ENCODE results near the gene ZNF565. TPM values are rescaled to one million over a fixed set of nuclear protein-coding genes. Genes with fewer than 3 reads are reported as not detected.

The ZNF565 gene
- 1.6 and 2.1 TPM in 2 replicates for total RNA-seq (2014; rRNA removed; shearing (Covaris generic))
- polyA plus RNA-seq (2016; fragmentation: Nextera tagmentation; extraction: Ambion mirVana), result 2.6 and 3.4 TPM in 2 replicates

DNA sequence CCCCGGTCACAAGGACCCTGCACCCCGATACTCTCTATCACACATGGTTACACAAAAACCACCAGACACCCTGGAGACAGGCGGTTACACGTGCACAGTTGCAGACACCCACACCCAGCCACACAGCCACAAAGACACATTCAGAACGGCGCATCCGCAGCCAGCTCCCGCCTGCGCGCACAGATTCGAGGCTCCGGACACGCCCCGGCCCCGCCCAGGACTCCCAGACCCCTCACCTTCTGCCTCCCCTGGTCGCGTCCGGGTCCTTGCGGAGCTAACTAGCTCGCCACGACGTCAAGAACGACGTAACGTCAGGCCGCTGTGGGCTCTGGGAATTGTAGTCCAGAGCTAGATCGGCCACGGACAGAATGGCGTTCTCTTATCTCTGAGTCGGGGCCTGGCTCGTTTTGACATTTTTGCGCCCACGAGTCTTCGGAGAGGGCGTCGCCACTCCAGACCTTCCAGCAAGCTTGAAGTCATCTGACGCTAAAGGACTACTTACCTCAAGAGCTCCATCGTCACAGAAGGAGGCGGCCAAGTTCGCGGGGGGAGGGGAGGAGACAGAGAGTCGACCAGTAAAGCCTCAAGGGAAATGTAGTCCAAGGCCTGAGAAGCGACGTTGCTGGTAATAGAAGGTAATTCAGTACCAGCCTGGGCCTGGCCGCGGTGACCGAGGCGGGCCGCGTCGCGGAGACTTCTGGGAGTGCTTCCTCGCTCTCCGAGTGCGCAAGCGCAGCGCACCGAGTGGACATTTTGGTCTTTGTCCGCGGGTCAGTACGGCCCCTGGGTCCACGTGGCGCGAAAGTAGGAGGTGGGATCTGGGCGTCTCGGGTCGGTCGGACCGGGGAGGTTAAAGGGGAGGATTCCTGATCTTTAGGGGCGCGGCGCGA, at the start of gene ZNF565, which contains the start of gene ZNF146:
Gene ZNF565, minus strand, starts transcription at position 280 of the 890 bp plus-strand sequence. CDS start 12,680 bp downstream, outside the sequence.
Gene ZNF146, plus strand, starts transcription at position 721 of the 890 bp plus-strand sequence. CDS start 21,335 bp downstream, outside the sequence.
- Histone ChIP-seq H3F3A (ENCODE audit: insufficient read depth) (0 out of 2 replicates have a peak, but pooled peaks cover 6% of the 10 kb centered on the region), H3K4me2 (ENCODE audit: unreplicated experiment) (peak within 1 kb of the TSS; percentile 98), H3K27me3 (replicated peaks; ENCODE audit: insufficient read depth) (no peaks in the 10 kb centered on the region), H3K36me3 (ENCODE audit: low read depth) (peaks cover 7% of the 10 kb centered on the region; the same call in 1 of the 2 replicates), H3K9ac (peak within 1 kb of the TSS; percentile 99), H3K4me1 (ENCODE audit: insufficient read depth) (peaks cover 8% of the 10 kb centered on the region), H3K4me3 (peak within 1 kb of the TSS; percentile 93), H2AFZ (peak within 1 kb of the TSS; percentile 89), H3K79me2 (ENCODE audit: insufficient read depth) (peaks cover 83% of the 10 kb centered on the region), H3K27ac (peak within 1 kb of the TSS; percentile 95), H4K20me1 (ENCODE audit: insufficient read depth) (no peaks in the 10 kb centered on the region; the same call in 1 of the 2 replicates), H3K9me3 (ENCODE audit: low read depth) (no peaks in the 10 kb centered on the region), H3K9me2 (ENCODE audit: insufficient read depth) (no peaks in the 10 kb centered on the region)
- TF ChIP-seq EZH2phosphoT487 (IDR thresholded peaks at IDR 0.05; ENCODE audit: insufficient read depth, low read depth) (no peak), EZH2 (IDR thresholded peaks at IDR 0.05; ENCODE audit: insufficient read depth, poor library complexity, severe bottlenecking) (no peak)
- DNase-seq, result peak; percentile 100
- 0 to 2% methylated on average over 62 to 72 of the region's 73 CpGs for WGBS, 2 experiments (ENCODE audit: low coverage in 1 of 2, low lambda C conversion rate in 2 of 2, missing lambda C conversion rate in 2 of 2)
- in situ Hi-C loops (cut with MboI), result no loop called here

DNA sequence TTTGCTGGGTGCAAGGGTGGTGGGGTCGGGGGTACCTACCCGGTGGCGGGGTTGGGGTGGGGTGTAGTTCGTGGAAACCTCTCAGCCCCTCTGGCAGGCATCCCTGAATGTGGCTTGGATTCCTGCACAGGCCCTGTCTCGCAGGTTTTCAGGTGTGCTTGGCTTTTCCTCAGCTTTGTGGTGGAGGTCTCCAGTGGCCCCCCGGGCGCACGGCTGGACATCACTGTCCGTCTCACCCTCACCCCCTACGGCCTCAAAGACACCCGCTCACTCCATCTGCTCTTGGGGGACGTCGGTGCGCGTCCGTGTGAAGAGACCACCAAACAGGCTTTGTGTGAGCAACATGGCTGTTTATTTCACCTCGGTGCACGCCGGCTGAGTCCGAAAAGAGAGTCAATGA, 44.7 kb upstream of the ZNF565 start:
- DNase-seq, result no peak
- in situ Hi-C loops (cut with MboI), result loop anchor here (10.0 kb wide), 1 partner anchor 76 kb away; no protein-coding TSS in a partner anchor
- Histone ChIP-seq H4K20me1 (ENCODE audit: insufficient read depth) (no peaks in the 10 kb centered on the region), H3K4me1 (ENCODE audit: insufficient read depth) (no peaks in the 10 kb centered on the region), H3K9me2 (ENCODE audit: insufficient read depth) (no peaks in the 10 kb centered on the region), H2AFZ (no peak overlapping the region), H3K4me2 (ENCODE audit: unreplicated experiment) (no peak overlapping the region), H3K9ac (no peak overlapping the region), H3K27ac (no peak overlapping the region), H3F3A (ENCODE audit: insufficient read depth) (no peaks in the 10 kb centered on the region), H3K36me3 (ENCODE audit: low read depth) (no peaks in the 10 kb centered on the region), H3K79me2 (ENCODE audit: insufficient read depth) (no peaks in the 10 kb centered on the region), H3K4me3 (no peak overlapping the region), H3K9me3 (ENCODE audit: low read depth) (no peaks in the 10 kb centered on the region), H3K27me3 (replicated peaks; ENCODE audit: insufficient read depth) (no peaks in the 10 kb centered on the region)
- TF ChIP-seq EZH2 (IDR thresholded peaks at IDR 0.05; ENCODE audit: insufficient read depth, poor library complexity, severe bottlenecking), result no peak
- TF ChIP-seq EZH2phosphoT487 (IDR thresholded peaks at IDR 0.05; ENCODE audit: insufficient read depth, low read depth), result no peak
- 82 to 85% methylated on average over 15 to 20 of the region's 20 CpGs for WGBS, 2 experiments (ENCODE audit: low coverage in 1 of 2, low lambda C conversion rate in 2 of 2, missing lambda C conversion rate in 2 of 2)

DNA sequence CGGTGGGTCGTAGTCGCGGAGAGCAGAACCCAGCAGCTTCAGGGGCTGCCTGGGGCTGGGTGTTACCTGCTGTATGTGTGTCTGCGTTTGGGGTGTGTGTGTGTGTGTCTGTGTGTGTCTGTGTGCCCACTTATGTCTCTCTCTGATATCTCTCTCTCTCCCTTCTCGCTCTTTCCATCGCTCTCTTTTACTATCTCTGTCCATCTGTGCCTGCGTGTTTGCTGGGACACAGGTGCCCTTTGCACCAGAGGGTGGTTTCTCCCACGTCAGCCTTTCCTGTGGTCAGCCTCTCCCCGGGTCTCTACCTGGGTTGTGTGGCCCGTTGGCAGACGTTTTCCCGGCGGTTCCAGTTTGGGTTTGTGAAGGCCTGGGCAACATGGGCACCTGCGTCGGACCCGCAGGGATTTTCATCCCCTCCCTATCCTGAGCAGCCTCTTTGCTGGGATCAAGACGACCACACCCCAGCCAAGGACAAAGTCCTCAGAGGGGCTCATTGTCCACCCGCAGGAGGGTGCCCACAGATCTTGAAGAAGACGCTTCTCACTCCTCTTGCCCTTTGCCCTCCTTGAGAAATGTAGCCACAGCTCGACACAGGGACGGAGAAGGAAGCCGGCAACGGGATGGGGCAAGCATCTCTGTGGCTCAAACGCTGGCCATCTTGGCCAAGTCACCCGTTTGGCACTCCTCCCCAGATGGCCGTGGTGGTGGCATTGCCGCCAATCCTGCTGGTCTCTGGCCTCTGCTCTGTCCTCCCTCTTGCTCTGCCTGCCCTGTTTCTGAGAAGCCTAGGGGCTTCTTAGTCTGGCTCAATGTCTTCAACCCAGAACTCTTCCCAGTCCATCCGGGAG, 43.8 kb upstream of the ZNF565 start:
- H3K9me2 ChIP-seq (ENCODE audit: insufficient read depth), result no peaks in the 10 kb centered on the region
- no peak overlapping the region for H3K4me2 ChIP-seq (ENCODE audit: unreplicated experiment)
- H3K27ac ChIP-seq, result no peak overlapping the region
- no peaks in the 10 kb centered on the region for H3K79me2 ChIP-seq (ENCODE audit: insufficient read depth)
- no peak overlapping the region for H3K4me3 ChIP-seq
- no peaks in the 10 kb centered on the region for H4K20me1 ChIP-seq (ENCODE audit: insufficient read depth)
- WGBS, 2 experiments (ENCODE audit: low coverage in 1 of 2, low lambda C conversion rate in 2 of 2, missing lambda C conversion rate in 2 of 2), result 73 to 76% methylated on average over 26 to 29 of the region's 29 CpGs
- DNase-seq, result no peak
- no peak for TF ChIP-seq EZH2phosphoT487 (IDR thresholded peaks at IDR 0.05; ENCODE audit: insufficient read depth, low read depth)
- no peak for TF ChIP-seq EZH2 (IDR thresholded peaks at IDR 0.05; ENCODE audit: insufficient read depth, poor library complexity, severe bottlenecking)
- in situ Hi-C loops (cut with MboI), result loop anchor here (10.0 kb wide), 1 partner anchor 77 kb away; no protein-coding TSS in a partner anchor
- no peaks in the 10 kb centered on the region for H3K27me3 ChIP-seq (replicated peaks; ENCODE audit: insufficient read depth)
- no peaks in the 10 kb centered on the region for H3K4me1 ChIP-seq (ENCODE audit: insufficient read depth)
- H3K9ac ChIP-seq, result no peak overlapping the region
- no peaks in the 10 kb centered on the region for H3K36me3 ChIP-seq (ENCODE audit: low read depth)
- H3F3A ChIP-seq (ENCODE audit: insufficient read depth), result no peaks in the 10 kb centered on the region
- H2AFZ ChIP-seq, result no peak overlapping the region
- no peaks in the 10 kb centered on the region for H3K9me3 ChIP-seq (ENCODE audit: low read depth)

DNA sequence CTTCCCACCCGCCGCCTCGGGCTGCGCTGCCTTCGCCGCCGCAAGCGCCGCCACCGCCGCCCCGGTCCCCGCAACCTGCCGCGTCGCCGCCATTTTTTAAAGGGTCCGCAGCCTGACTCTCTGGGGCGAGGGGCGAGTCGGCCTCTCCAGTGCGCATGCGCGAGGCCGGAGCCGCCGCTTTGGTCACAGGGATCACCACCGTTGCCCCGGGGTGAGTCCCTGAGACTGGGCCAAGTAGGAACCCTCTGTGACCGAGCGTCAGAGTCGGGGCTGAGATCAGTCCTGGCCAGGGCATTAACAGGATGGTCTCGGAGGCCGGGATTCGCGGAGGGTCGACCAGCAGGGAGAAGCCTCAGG, 43.0 kb upstream of the ZNF565 start:
- H3K4me2 ChIP-seq (ENCODE audit: unreplicated experiment), result peak overlapping the region; percentile 76
- no peaks in the 10 kb centered on the region for H4K20me1 ChIP-seq (ENCODE audit: insufficient read depth)
- H3K79me2 ChIP-seq (ENCODE audit: insufficient read depth), result no peaks in the 10 kb centered on the region
- peak overlapping the region; percentile 72 for H3K4me3 ChIP-seq
- no peak overlapping the region for H3K27ac ChIP-seq
- no peaks in the 10 kb centered on the region for H3K9me3 ChIP-seq (ENCODE audit: low read depth)
- no peaks in the 10 kb centered on the region for H3K4me1 ChIP-seq (ENCODE audit: insufficient read depth)
- H3K9ac ChIP-seq, result peak overlapping the region; percentile 65
- WGBS, 2 experiments (ENCODE audit: low coverage in 1 of 2, low lambda C conversion rate in 2 of 2, missing lambda C conversion rate in 2 of 2), result 5 to 12% methylated on average over 36 to 37 of the region's 37 CpGs
- H2AFZ ChIP-seq, result peak overlapping the region; percentile 71
- no peaks in the 10 kb centered on the region for H3K36me3 ChIP-seq (ENCODE audit: low read depth)
- in situ Hi-C loops (cut with MboI), result loop anchor here (10.0 kb wide), 1 partner anchor 77 kb away; no protein-coding TSS in a partner anchor
- no peaks in the 10 kb centered on the region for H3K9me2 ChIP-seq (ENCODE audit: insufficient read depth)
- TF ChIP-seq EZH2 (IDR thresholded peaks at IDR 0.05; ENCODE audit: insufficient read depth, poor library complexity, severe bottlenecking) (no peak), EZH2phosphoT487 (IDR thresholded peaks at IDR 0.05; ENCODE audit: insufficient read depth, low read depth) (no peak)
- H3F3A ChIP-seq (ENCODE audit: insufficient read depth), result no peaks in the 10 kb centered on the region
- DNase-seq, result peak; percentile 26
- no peaks in the 10 kb centered on the region for H3K27me3 ChIP-seq (replicated peaks; ENCODE audit: insufficient read depth)

Data from GM23248 (cell line).